Measurements from ENCODE around the gene PPFIBP1.

DNA sequence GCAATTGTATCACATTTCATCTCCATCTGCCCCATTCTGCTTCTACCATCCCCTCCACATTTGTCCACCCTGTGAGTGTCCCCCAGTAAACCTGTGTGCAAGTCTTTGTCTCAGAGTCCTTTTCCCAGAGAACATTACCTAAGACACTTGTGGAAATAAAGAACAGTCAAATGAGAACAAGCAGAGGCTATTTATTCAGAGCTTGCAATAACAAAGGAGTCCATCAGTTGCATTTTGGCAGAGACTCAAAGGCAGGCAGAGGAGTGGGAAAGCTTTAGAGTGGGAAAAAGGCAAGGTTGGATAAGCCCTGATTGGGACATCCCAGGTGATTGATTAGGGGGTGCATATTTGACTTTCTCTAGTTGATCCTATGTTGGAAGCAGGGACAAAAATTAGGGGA is 18.2 kb upstream of the PPFIBP1 start:
- TF ChIP-seq, protein P1, sequence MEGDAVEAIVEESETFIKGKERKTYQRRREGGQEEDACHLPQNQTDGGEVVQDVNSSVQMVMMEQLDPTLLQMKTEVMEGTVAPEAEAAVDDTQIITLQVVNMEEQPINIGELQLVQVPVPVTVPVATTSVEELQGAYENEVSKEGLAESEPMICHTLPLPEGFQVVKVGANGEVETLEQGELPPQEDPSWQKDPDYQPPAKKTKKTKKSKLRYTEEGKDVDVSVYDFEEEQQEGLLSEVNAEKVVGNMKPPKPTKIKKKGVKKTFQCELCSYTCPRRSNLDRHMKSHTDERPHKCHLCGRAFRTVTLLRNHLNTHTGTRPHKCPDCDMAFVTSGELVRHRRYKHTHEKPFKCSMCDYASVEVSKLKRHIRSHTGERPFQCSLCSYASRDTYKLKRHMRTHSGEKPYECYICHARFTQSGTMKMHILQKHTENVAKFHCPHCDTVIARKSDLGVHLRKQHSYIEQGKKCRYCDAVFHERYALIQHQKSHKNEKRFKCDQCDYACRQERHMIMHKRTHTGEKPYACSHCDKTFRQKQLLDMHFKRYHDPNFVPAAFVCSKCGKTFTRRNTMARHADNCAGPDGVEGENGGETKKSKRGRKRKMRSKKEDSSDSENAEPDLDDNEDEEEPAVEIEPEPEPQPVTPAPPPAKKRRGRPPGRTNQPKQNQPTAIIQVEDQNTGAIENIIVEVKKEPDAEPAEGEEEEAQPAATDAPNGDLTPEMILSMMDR (IDR thresholded peaks at IDR 0.05; ENCODE audit: low read depth, low read length) = no peak
- TF ChIP-seq EZH2phosphoT487 (IDR thresholded peaks at IDR 0.05; ENCODE audit: low read depth) = no peak

All from OCI-LY3 (cell line).